ENCODE results near the gene RNGTT. TPM values are rescaled to one million over a fixed set of nuclear protein-coding genes. Genes with fewer than 3 reads are reported as not detected.

The RNGTT gene
- total and polyA plus RNA-seq, 9 donors = 7.5 to 16.4 (median 10.5) TPM

- no peak overlapping the region for H3K27ac ChIP-seq (ENCODE audit: low read length)
- DNase-seq = no peak
- H3K4me1 ChIP-seq (ENCODE audit: control insufficient read depth, insufficient read depth, low read length) = no peaks in the 10 kb centered on the region
- no peak overlapping the region for H3K4me3 ChIP-seq (ENCODE audit: low read length)
- peaks cover 5% of the 10 kb centered on the region for H3K36me3 ChIP-seq (ENCODE audit: control insufficient read depth, insufficient read depth, low read length)
- no peaks in the 10 kb centered on the region for H3K27me3 ChIP-seq (ENCODE audit: control insufficient read depth, insufficient read depth, low read length)
- 56% methylated on average over 1 of the region's 2 CpGs for WGBS (ENCODE audit: insufficient coverage)
- no peaks in the 10 kb centered on the region for H3K9me3 ChIP-seq (replicated peaks; ENCODE audit: control insufficient read depth, low read depth, low read length)
Observed at GRCh38 chr6:88866856-88867255, 96.6 kb downstream of the RNGTT start.

- DNase-seq = no peak
- WGBS (ENCODE audit: insufficient coverage) = no CpG with 5 or more reads among the region's 2 CpGs
- no peaks in the 10 kb centered on the region for H3K4me1 ChIP-seq (ENCODE audit: control insufficient read depth, insufficient read depth, low read length)
- H3K27ac ChIP-seq (ENCODE audit: low read length) = no peak overlapping the region
- no peaks in the 10 kb centered on the region for H3K27me3 ChIP-seq (ENCODE audit: control insufficient read depth, insufficient read depth, low read length)
- H3K36me3 ChIP-seq (ENCODE audit: control insufficient read depth, insufficient read depth, low read length) = peaks cover 5% of the 10 kb centered on the region
- H3K9me3 ChIP-seq (replicated peaks; ENCODE audit: control insufficient read depth, low read depth, low read length) = no peaks in the 10 kb centered on the region
- no peak overlapping the region for H3K4me3 ChIP-seq (ENCODE audit: low read length)
Observed at GRCh38 chr6:88865275-88865674, 98.1 kb downstream of the RNGTT start.

- Histone ChIP-seq H3K4me3 (ENCODE audit: low read length) (no peak overlapping the region), H3K9me3 (replicated peaks; ENCODE audit: control insufficient read depth, low read depth, low read length) (no peaks in the 10 kb centered on the region), H3K27me3 (ENCODE audit: control insufficient read depth, insufficient read depth, low read length) (no peaks in the 10 kb centered on the region), H3K27ac (ENCODE audit: low read length) (no peak overlapping the region), H3K36me3 (ENCODE audit: control insufficient read depth, insufficient read depth, low read length) (peaks cover 5% of the 10 kb centered on the region), H3K4me1 (ENCODE audit: control insufficient read depth, insufficient read depth, low read length) (no peaks in the 10 kb centered on the region)
- no peak for DNase-seq
Observed at GRCh38 chr6:88864359-88865054, 98.9 kb downstream of the RNGTT start.

- Histone ChIP-seq H3K27ac (ENCODE audit: low read length) (no peak overlapping the region), H3K36me3 (ENCODE audit: control insufficient read depth, insufficient read depth, low read length) (peaks cover 5% of the 10 kb centered on the region), H3K9me3 (replicated peaks; ENCODE audit: control insufficient read depth, low read depth, low read length) (no peaks in the 10 kb centered on the region), H3K4me1 (ENCODE audit: control insufficient read depth, insufficient read depth, low read length) (no peaks in the 10 kb centered on the region), H3K27me3 (ENCODE audit: control insufficient read depth, insufficient read depth, low read length) (no peaks in the 10 kb centered on the region), H3K4me3 (ENCODE audit: low read length) (no peak overlapping the region)
- no CpG with 5 or more reads among the region's 2 CpGs for whole genome bisulfite sequencing (ENCODE audit: insufficient coverage)
- DNase-seq = no peak
Observed at GRCh38 chr6:88860310-88860709, 103.1 kb downstream of the RNGTT start.

- DNase-seq = no peak
- Histone ChIP-seq H3K4me3 (ENCODE audit: low read length) (no peak overlapping the region), H3K9me3 (replicated peaks; ENCODE audit: control insufficient read depth, low read depth, low read length) (no peaks in the 10 kb centered on the region), H3K27ac (ENCODE audit: low read length) (no peak overlapping the region), H3K36me3 (ENCODE audit: control insufficient read depth, insufficient read depth, low read length) (peaks cover 5% of the 10 kb centered on the region), H3K4me1 (ENCODE audit: control insufficient read depth, insufficient read depth, low read length) (no peaks in the 10 kb centered on the region), H3K27me3 (ENCODE audit: control insufficient read depth, insufficient read depth, low read length) (no peaks in the 10 kb centered on the region)
- WGBS (ENCODE audit: insufficient coverage) = no CpG with 5 or more reads among the region's 3 CpGs
Observed at GRCh38 chr6:88858455-88858854, 105.0 kb downstream of the RNGTT start.

GRCh38 chr6:88856566-88856965 is 106.9 kb downstream of the RNGTT start:
- H3K4me3 ChIP-seq (ENCODE audit: low read length) = no peak overlapping the region
- H3K36me3 ChIP-seq (ENCODE audit: control insufficient read depth, insufficient read depth, low read length) = no peaks in the 10 kb centered on the region
- no peaks in the 10 kb centered on the region for H3K27me3 ChIP-seq (ENCODE audit: control insufficient read depth, insufficient read depth, low read length)
- no peak overlapping the region for H3K27ac ChIP-seq (ENCODE audit: low read length)
- H3K4me1 ChIP-seq (ENCODE audit: control insufficient read depth, insufficient read depth, low read length) = no peaks in the 10 kb centered on the region
- H3K9me3 ChIP-seq (replicated peaks; ENCODE audit: control insufficient read depth, low read depth, low read length) = no peaks in the 10 kb centered on the region
- peak; percentile 68 for DNase-seq
- WGBS (ENCODE audit: insufficient coverage) = no CpG with 5 or more reads among the region's 1 CpG

GRCh38 chr6:88855541-88856147 is 107.8 kb downstream of the RNGTT start:
- Histone ChIP-seq H3K27ac (ENCODE audit: low read length) (no peak overlapping the region), H3K4me3 (ENCODE audit: low read length) (no peak overlapping the region), H3K27me3 (ENCODE audit: control insufficient read depth, insufficient read depth, low read length) (no peaks in the 10 kb centered on the region), H3K36me3 (ENCODE audit: control insufficient read depth, insufficient read depth, low read length) (no peaks in the 10 kb centered on the region), H3K4me1 (ENCODE audit: control insufficient read depth, insufficient read depth, low read length) (no peaks in the 10 kb centered on the region), H3K9me3 (replicated peaks; ENCODE audit: control insufficient read depth, low read depth, low read length) (no peaks in the 10 kb centered on the region)
- DNase-seq = peak; percentile 75
- WGBS (ENCODE audit: insufficient coverage) = 40% methylated on average over 1 of the region's 2 CpGs

- no peak for DNase-seq
- H3K27ac ChIP-seq (ENCODE audit: low read length) = no peak overlapping the region
- H3K9me3 ChIP-seq (replicated peaks; ENCODE audit: control insufficient read depth, low read depth, low read length) = no peaks in the 10 kb centered on the region
- no peaks in the 10 kb centered on the region for H3K4me1 ChIP-seq (ENCODE audit: control insufficient read depth, insufficient read depth, low read length)
- H3K36me3 ChIP-seq (ENCODE audit: control insufficient read depth, insufficient read depth, low read length) = no peaks in the 10 kb centered on the region
- H3K27me3 ChIP-seq (ENCODE audit: control insufficient read depth, insufficient read depth, low read length) = no peaks in the 10 kb centered on the region
- no peak overlapping the region for H3K4me3 ChIP-seq (ENCODE audit: low read length)
Observed at GRCh38 chr6:88852775-88853174, 110.6 kb downstream of the RNGTT start.

GRCh38 chr6:88852000-88852399 is 111.4 kb downstream of the RNGTT start:
- Histone ChIP-seq H3K9me3 (replicated peaks; ENCODE audit: control insufficient read depth, low read depth, low read length) (no peaks in the 10 kb centered on the region), H3K4me1 (ENCODE audit: control insufficient read depth, insufficient read depth, low read length) (no peaks in the 10 kb centered on the region), H3K4me3 (ENCODE audit: low read length) (no peak overlapping the region), H3K27ac (ENCODE audit: low read length) (no peak overlapping the region), H3K27me3 (ENCODE audit: control insufficient read depth, insufficient read depth, low read length) (no peaks in the 10 kb centered on the region), H3K36me3 (ENCODE audit: control insufficient read depth, insufficient read depth, low read length) (no peaks in the 10 kb centered on the region)
- DNase-seq = no peak
- WGBS (ENCODE audit: insufficient coverage) = 100% methylated on average over 1 of the region's 2 CpGs

GRCh38 chr6:88848870-88849269 is 114.5 kb downstream of the RNGTT start:
- Histone ChIP-seq H3K4me3 (ENCODE audit: low read length) (no peak overlapping the region), H3K4me1 (ENCODE audit: control insufficient read depth, insufficient read depth, low read length) (no peaks in the 10 kb centered on the region), H3K36me3 (ENCODE audit: control insufficient read depth, insufficient read depth, low read length) (no peaks in the 10 kb centered on the region), H3K9me3 (replicated peaks; ENCODE audit: control insufficient read depth, low read depth, low read length) (no peaks in the 10 kb centered on the region), H3K27me3 (ENCODE audit: control insufficient read depth, insufficient read depth, low read length) (no peaks in the 10 kb centered on the region), H3K27ac (ENCODE audit: low read length) (no peak overlapping the region)
- WGBS (ENCODE audit: insufficient coverage) = no CpG with 5 or more reads among the region's 1 CpG
- peak; percentile 12 for DNase-seq

- no peaks in the 10 kb centered on the region for H3K27me3 ChIP-seq (ENCODE audit: control insufficient read depth, insufficient read depth, low read length)
- no peak overlapping the region for H3K27ac ChIP-seq (ENCODE audit: low read length)
- H3K4me1 ChIP-seq (ENCODE audit: control insufficient read depth, insufficient read depth, low read length) = no peaks in the 10 kb centered on the region
- H3K36me3 ChIP-seq (ENCODE audit: control insufficient read depth, insufficient read depth, low read length) = peaks cover 2% of the 10 kb centered on the region
- peak; percentile 61 for DNase-seq
- H3K4me3 ChIP-seq (ENCODE audit: low read length) = no peak overlapping the region
- H3K9me3 ChIP-seq (replicated peaks; ENCODE audit: control insufficient read depth, low read depth, low read length) = no peaks in the 10 kb centered on the region
Observed at GRCh38 chr6:88843040-88843439, 120.4 kb downstream of the RNGTT start.

All from muscle of leg (tissue), 11 donors.